ENCODE measurements around the gene SH2B3. TPM values are rescaled to one million over a fixed set of nuclear protein-coding genes. Genes with fewer than 3 reads are reported as not detected.

The SH2B3 gene
- total and polyA plus RNA-seq, 9 of the 15 experiments (the other 6 are each of a cell fraction or from before 2014, with no cell fraction given), result 10.8 to 75.3 (median 37.4) TPM

GRCh38 chr12:111444314-111444924, 38.7 kb downstream of the SH2B3 start:
- FAIRE-seq (peak; percentile 32), ATAC-seq (no peak), DNase-seq (ENCODE audit: extremely low read depth in 1 of 4, low spot score in 3 of 4) (no peak)
- Histone ChIP-seq H3K9me1 (ENCODE audit: control insufficient read depth, insufficient read depth, low read length) (peaks cover 8% of the 10 kb centered on the region), H3K27ac (ENCODE audit: extremely low read depth, low read depth, low read length) (peak overlapping the region; percentile 54; the same call in 2 of the 3 replicates), H3K9ac (ENCODE audit: insufficient read depth in 1 of 2, low read depth in 2 of 2, low read length in 2 of 2) (peak overlapping the region in 1 of 2 experiments; percentile 85; a peak in 3 of 4 replicates), H3K79me2 (ENCODE audit: control insufficient read depth, insufficient read depth, low read length) (peaks cover 67% of the 10 kb centered on the region), H3K4me3 (no peak overlapping the region), H2AFZ (ENCODE audit: low read depth, low read length) (no peak overlapping the region), H3K36me3 (ENCODE audit: control insufficient read depth, insufficient read depth, low read length) (peaks cover 99% of the 10 kb centered on the region), H4K20me1 (replicated peaks; ENCODE audit: control insufficient read depth, insufficient read depth, low read length) (peaks cover 55% of the 10 kb centered on the region), H3K4me2 (ENCODE audit: insufficient read depth, low read length) (no peak overlapping the region), H3K27me3 (ENCODE audit: control insufficient read depth in 2 of 2, insufficient read depth in 2 of 2, low read length in 2 of 2) (no peaks in the 10 kb centered on the region), H3K4me1 (replicated peaks in 1 of 2; ENCODE audit: control insufficient read depth in 2 of 2, insufficient read depth in 2 of 2, low read length in 2 of 2) (peaks cover 14 to 33% of the 10 kb centered on the region in 2 experiments), H3K9me3 (replicated peaks; ENCODE audit: control insufficient read depth, insufficient read depth, low read depth, low read length) (no peaks in the 10 kb centered on the region)
- 84% methylated on average over 8 of the region's 8 CpGs for WGBS (ENCODE audit: insufficient coverage, low coverage, missing lambda C conversion rate)
- intact Hi-C loops (cut with micrococcal nuclease), result no loop called here
- ChIA-PET POLR2A (interaction anchor here (0.6 to 3.5 kb wide), 7 partner anchors 10 to 597 kb away, joined by 3 to 16 read pairs (median 3); no protein-coding TSS in a partner anchor), CTCF (ENCODE audit: low intra/inter-chr PET ratio) (no interaction called here)
- BruUV-seq (replicated peaks), result no TSS peak
- in situ Hi-C loops (cut with MboI), result no loop called here
- TF ChIP-seq ATF7 (IDR thresholded peaks at IDR 0.05) (no peak), SAFB2 (IDR thresholded peaks at IDR 0.05; ENCODE audit: borderline replicate concordance, low read depth, low read length, severe bottlenecking) (no peak), E2F5 (CRISPR knock-in tag; IDR thresholded peaks at IDR 0.05) (no peak; the same call in 1 of the 2 replicates), YY1 (IDR thresholded peaks at IDR 0.05; ENCODE audit: borderline replicate concordance in 1 of 3, control insufficient read depth in 1 of 3, extremely low read depth in 1 of 3, insufficient read depth in 3 of 3, insufficient read length in 1 of 3, insufficient replicate concordance in 2 of 3, low read depth in 1 of 3, low read length in 2 of 3) (no peak), RBFOX2 (IDR thresholded peaks at IDR 0.05; ENCODE audit: low read depth, low read length) (0 out of 2 replicates have a peak, but pooled peaks have one; percentile 17), SMARCB1 (IDR thresholded peaks at IDR 0.05; ENCODE audit: insufficient read length, low read depth) (no peak), L3MBTL2 (IDR thresholded peaks at IDR 0.05) (no peak), ZNF12 (CRISPR knock-in tag; IDR thresholded peaks at IDR 0.05) (no peak), ZNF57 (CRISPR knock-in tag; IDR thresholded peaks at IDR 0.05) (no peak), KAT8 (IDR thresholded peaks at IDR 0.05; ENCODE audit: low read depth) (no peak), ESRRB (CRISPR knock-in tag; IDR thresholded peaks at IDR 0.05; ENCODE audit: borderline replicate concordance) (no peak), MLLT1 (IDR thresholded peaks at IDR 0.05) (no peak), POLR2A (conservative IDR thresholded peaks at IDR 0.05) (no peak), ZNF134 (CRISPR knock-in tag; conservative IDR thresholded peaks at IDR 0.05) (no peak), FOSL1 (tag; conservative IDR thresholded peaks at IDR 0.05) (no peak), ZNF175 (CRISPR knock-in tag; IDR thresholded peaks at IDR 0.05; ENCODE audit: low read depth) (no peak)
- TF ChIP-seq, protein P1, sequence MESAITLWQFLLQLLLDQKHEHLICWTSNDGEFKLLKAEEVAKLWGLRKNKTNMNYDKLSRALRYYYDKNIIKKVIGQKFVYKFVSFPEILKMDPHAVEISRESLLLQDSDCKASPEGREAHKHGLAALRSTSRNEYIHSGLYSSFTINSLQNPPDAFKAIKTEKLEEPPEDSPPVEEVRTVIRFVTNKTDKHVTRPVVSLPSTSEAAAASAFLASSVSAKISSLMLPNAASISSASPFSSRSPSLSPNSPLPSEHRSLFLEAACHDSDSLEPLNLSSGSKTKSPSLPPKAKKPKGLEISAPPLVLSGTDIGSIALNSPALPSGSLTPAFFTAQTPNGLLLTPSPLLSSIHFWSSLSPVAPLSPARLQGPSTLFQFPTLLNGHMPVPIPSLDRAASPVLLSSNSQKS (CRISPR knock-in tag; IDR thresholded peaks at IDR 0.05), result no peak
- TF ChIP-seq, protein P2, sequence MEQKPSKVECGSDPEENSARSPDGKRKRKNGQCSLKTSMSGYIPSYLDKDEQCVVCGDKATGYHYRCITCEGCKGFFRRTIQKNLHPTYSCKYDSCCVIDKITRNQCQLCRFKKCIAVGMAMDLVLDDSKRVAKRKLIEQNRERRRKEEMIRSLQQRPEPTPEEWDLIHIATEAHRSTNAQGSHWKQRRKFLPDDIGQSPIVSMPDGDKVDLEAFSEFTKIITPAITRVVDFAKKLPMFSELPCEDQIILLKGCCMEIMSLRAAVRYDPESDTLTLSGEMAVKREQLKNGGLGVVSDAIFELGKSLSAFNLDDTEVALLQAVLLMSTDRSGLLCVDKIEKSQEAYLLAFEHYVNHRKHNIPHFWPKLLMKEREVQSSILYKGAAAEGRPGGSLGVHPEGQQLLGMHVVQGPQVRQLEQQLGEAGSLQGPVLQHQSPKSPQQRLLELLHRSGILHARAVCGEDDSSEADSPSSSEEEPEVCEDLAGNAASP (IDR thresholded peaks at IDR 0.05), result no peak
